Measurements from ENCODE around the gene HTRA1.

The HTRA1 gene

DNA sequence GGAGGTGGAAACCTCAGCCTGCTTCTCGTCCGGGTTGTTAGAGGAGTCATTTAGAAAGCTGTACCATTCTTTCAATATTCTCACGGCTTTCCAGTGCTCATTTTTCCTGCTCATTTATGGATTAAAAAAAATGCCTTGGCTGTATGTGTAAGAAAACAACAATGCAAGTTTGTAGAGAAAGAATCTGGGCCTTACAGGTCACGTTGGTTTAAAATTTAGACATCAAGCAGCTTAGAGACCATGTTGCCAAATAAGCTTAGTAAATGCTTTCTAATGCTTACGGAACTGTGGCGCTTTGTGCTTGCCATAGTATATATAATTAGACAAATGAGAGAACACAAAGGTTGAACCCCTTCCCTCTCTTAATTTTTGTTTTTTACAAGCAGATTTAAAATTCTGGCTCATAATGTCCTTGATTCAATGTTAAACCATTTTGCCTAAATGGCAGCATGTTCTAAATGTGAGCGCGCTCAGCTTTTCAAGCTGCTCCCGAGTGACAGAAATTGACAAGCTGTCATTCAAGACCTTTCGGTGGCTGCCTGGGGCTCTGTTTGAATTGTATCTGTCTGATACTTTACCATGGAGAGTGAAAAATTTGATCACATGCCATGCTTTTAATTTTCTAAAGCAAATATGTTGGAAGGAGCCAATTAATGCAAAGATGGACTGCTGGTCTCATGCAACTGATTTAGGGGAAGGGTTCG, 5.8 kb upstream of the HTRA1 start:
- no peak for DNase-seq (ENCODE audit: low read depth in 2 of 2)

DNA sequence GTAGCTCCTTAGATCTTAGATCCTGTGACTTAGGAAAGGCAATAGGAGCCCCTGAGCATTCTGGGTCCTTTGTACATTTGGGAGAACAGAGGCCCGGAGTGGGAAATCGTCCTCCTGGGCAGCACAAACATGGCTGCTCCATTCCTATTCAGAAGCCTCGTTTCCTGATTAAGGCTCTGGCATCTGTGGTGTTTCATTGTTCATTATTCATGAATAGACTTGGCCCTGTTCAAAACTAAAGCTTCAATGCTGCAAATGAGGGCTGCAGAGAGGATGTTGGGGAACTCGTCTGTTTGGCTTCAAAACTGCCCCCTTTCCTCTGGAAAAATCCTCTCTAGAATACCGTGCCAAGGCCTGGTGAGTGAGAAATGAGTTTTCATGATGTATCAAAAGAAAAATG, 3.4 kb upstream of the HTRA1 start:
- no peak for DNase-seq (ENCODE audit: low read depth in 2 of 2)

DNA sequence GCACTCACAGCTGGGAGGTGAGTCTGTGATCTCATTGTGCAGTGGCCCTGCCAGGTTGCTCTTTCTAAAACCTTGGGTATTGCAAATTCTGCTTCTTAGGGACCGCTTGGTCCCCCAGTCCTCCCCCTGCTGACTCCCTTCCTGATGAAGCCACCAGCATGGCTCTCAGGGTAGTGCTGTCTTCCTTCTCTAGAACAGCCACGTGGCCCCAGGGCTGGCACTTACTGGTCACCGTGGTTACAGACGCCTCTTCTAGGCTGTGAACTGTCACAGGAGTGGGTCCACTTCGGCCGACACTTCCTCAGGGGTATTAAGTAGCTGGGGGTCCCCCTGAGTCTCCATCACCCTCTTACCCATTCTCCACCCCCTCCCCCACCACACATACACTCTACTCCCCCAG, 2.7 kb upstream of the HTRA1 start:
- DNase-seq (ENCODE audit: low read depth in 2 of 2), result no peak

DNA sequence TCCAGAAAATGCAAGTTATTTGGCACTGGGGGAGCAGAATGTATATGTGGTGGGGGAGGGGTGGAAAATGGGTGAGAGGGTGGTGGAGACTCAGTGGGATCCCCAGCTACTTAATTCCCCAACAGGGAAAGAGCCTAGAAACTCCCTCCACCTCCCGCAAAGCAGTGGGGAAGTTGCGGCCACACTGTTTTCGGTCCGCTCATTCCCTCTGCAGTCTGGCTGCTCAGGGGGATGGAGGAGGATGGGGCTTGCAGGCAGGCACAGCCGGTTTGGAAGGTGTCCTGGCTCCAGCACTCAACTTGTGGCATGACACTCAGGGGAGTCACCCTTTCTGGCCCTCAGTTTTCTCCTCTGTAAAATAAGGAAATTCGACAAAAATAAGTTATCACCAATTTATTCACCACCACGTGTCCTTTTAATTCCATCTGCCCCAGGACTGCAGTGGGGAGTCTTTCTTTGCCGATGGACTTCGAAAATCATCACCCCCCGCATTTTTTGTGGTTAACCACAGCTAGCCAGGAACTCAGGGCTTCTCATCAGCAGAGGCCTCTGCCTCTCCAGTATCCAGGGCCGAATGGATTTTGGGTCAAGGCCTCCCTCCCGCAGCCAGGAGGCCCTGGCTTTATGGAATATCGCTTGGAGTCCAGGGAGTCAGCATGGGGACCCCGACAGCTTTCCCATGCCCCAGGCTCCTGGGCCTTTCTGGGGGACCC, 1.6 kb upstream of the HTRA1 start:
- DNase-seq (ENCODE audit: low read depth in 2 of 2), result no peak

DNA sequence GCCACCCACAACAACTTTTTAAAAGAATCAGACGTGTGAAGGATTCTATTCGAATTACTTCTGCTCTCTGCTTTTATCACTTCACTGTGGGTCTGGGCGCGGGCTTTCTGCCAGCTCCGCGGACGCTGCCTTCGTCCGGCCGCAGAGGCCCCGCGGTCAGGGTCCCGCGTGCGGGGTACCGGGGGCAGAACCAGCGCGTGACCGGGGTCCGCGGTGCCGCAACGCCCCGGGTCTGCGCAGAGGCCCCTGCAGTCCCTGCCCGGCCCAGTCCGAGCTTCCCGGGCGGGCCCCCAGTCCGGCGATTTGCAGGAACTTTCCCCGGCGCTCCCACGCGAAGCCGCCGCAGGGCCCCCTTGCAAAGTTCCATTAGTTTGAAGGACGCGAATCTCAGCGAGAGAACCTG, 461 bp upstream of the HTRA1 start:
- no peak for DNase-seq (ENCODE audit: low read depth in 2 of 2)

DNA sequence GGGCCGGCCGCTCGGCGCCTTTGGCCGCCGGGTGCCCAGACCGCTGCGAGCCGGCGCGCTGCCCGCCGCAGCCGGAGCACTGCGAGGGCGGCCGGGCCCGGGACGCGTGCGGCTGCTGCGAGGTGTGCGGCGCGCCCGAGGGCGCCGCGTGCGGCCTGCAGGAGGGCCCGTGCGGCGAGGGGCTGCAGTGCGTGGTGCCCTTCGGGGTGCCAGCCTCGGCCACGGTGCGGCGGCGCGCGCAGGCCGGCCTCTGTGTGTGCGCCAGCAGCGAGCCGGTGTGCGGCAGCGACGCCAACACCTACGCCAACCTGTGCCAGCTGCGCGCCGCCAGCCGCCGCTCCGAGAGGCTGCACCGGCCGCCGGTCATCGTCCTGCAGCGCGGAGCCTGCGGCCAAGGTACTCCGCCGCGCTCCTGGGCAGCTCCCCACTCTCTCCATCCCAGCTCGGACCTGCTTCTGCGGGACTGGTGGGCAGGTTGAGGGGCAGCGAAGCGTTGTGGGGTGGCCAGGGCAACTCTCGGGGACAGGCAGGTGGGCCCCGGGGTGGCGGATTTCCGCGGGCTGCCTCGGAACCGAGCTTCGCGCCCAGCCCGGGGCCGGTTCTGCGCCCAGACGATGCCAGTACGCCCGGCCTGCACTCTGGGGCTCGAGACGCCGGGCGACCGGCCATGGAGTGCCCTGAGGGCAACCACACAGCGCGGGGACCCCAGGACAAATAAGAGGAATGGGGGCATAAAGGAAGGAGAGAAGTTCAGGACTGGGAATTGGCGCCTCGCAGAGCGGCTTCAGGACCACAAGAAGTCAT, 578 bp downstream of the HTRA1 start:
- DNase-seq (ENCODE audit: low read depth in 2 of 2), result no peak

DNA sequence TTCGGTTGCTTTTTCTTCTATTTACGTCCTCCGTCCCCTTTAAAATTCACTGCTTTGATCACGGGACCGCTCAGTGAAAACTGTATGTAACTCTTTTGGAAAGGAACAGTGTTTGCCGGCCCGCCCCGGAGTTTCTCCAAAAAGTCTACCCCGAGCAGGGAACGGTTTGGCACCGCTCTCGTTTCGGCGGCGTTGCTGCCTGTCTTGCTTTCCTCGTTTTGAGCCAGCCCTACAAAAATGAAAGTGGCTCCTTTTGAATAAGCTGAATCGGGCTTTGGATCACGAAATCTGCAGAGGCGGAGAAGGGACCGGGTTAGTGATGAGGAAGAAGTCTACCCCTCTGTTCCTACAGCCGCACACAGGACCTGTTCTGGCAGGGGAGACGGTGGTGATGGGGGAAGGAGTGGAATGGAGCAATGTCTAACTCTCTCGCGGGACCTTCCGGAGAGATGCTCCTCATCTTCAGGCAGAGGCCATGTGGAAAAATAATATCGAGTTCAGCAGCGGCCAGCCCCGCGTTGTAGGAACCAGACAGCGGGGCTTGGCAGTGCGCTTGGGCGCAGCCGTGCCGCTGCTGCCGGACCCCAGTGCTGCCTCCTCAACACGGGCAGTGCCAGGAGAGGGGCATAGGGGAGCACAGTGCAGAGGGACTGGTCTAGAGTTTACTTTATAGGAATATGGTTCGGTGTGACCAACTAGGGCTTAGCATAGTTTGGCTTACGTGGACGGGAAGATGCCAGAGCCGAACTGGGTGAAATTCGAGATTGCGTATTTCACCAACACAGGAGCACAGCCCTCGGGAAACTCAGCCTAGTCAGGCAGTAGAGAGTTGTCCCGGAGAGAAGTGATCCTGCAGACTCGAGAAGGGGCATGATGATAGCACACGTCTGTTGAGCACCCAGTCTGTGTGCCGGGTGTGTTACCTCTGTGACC, 1.4 kb downstream of the HTRA1 start:
- no peak for DNase-seq (ENCODE audit: low read depth in 2 of 2)

DNA sequence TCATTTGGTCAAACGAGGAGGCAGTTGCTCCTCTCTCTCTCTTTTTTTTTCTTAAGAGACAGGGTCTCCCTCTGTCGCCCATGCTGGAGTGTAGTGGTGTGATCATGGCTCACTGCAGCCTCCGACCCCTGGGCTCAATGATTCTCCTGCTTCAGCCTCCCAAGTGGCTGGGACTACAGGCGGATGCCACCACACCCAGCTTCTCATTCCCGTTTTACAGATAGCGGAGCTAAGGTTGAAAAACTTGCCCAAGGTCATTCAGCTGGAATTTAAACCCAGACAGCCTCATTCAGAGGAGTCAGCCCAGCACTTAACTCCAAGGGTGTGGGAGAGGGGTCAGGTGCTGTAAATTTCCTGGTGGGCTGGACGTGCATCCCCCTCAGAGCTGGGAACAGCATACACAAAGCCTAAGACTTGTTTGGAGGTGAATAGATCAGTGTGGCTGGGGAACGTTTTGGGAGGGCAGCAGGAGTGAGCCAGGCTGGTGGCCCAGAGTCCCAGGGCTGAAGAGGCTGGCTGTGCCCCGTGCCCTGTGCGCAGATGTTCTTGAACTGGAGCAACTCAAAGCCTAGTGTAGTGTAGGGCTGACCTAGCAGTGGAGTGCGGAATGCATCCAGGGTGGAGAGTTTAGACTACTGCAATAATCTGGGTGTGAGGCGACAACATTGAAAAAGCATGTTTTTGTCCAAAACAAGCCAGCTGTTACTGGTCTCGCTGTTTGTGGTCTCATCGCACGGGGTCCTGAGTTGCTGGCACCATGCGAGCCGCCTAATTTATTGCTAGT, 2.3 kb downstream of the HTRA1 start:
- no peak for DNase-seq (ENCODE audit: low read depth in 2 of 2)

DNA sequence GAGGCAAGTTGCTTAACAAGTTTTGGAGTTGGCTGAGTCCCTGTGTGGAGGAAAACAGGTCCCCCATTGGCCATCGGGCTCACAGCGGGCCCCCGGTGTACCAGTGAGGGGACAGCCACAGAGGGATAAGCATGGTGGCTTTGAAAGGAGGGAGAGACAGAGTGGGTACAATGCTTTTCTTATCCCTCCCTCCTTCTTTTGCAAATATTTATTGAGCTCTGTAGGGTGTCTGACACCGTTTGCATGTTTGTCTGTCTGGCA, 2.8 kb downstream of the HTRA1 start:
- no peak for DNase-seq (ENCODE audit: low read depth in 2 of 2)

DNA sequence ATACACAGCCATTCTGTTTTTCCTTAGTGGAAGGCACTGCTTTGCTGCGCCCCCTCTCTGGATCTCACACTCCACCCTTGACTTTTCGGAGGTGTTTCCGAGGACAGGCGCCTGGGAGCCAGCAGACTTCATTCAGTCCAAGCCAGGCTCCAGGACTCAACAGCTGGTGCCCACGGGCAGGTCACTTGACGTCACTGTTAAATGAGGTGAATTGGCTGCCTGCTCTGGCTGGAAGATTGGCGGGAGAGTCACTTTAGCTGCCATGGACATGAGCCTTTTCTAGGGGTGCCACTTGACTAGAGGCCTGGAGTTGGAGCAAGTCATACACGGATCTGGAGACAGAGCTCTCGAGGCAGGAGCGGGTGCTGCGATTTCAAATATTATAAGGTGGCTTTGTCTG, 3.2 kb downstream of the HTRA1 start:
- no peak for DNase-seq (ENCODE audit: low read depth in 2 of 2)

DNA sequence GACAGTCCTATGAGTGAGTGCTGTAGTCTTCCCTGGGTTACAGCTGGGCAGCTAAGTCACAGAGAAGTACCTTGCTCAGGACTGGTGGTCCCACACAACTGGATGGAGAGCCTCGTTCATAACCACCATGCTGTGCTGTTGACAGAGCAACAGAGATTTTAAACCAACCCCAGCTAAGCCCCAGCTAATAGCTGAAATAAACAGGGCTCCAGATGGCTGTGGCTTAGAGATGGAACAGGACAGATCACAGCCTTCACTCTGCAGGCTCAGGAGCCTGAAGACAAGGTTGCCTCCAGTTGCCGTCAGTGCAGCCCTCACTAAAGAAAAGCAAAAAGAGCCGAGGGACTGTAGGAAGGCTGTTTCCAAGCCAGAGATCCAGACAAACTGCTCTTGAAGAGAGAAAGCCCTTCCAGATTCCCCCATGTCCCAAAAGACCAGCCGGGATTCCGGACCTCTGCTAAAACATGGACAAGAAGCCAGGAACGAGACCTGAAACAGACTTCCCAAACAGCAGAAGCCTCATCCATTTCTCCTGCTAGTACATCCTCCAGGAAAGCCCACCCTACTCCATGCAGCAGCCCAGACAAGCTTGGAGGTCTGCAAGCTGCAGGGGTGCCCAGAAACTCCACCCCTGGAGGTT, 4.2 kb downstream of the HTRA1 start:
- no peak for DNase-seq (ENCODE audit: low read depth in 2 of 2)

DNA sequence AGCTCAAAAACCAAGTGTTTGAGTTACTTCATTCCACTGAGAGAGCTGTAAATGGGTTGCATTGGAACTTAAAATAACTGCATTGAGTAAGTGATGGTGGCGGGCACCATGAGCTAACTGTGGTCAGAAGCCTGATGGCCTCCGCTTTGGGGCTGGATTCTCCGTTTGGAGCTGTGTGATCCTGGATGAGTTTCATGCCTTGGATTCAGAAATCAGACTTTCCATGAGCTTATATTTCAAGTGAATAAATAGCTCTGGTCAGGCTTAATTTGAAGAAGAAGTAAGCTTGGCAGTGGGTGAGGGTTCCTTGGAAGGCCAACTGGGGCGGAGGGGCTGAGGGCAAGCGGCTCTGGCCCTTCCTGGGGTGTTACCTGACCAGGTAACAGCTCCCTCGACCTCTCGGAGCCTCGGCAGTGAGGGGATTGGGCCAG, 5.6 kb downstream of the HTRA1 start:
- DNase-seq (ENCODE audit: low read depth in 2 of 2), result no peak

DNA sequence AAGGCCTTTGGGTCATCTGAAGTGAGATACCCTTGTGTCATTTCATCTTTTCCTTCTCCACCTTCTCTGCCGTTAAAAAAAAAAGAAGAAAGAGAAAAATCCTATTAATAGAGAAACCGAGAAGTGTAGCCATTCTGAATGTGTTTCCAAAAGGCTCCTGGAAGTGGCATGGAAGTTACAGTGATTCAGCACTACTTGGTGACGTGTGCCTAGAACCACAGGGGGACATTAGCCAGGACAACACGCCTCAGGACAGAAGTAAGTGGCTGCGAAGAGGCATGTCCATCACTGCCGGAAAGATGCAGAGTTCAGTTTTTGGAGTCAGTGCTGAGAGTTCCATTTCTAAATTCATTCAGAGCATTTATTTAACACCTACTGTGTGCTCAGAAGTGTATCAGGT, 6.3 kb downstream of the HTRA1 start:
- no peak for DNase-seq (ENCODE audit: low read depth in 2 of 2)

DNA sequence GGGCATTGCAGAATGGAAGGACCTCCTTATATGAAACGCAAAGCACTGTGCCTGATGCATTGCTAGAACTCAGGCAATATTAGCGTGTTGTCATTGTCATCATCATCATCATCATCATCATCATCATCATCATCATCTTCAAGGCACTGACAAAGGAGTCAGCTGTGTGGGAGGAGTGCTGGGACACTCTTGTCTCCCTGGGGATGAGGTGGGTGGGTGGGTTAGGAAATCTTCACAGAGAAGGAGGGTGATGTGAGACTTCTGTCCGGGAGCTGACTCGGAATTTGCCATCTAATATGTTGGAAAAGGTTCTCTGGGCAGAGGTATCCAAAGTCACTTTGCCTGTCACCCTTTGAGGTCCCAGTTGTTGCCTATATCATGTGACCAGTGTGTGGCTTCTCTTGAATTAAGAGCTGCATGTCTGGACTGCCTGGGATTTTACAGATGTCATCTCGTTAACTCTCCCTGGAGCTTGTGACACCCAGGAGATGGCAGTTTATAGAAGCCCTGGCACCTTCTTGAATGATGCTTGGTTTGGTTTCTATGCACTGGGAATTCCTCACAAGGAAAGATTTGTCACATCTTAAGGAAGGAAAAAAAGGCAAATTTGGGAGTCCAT, 7.1 kb downstream of the HTRA1 start:
- no peak for DNase-seq (ENCODE audit: low read depth in 2 of 2)

DNA sequence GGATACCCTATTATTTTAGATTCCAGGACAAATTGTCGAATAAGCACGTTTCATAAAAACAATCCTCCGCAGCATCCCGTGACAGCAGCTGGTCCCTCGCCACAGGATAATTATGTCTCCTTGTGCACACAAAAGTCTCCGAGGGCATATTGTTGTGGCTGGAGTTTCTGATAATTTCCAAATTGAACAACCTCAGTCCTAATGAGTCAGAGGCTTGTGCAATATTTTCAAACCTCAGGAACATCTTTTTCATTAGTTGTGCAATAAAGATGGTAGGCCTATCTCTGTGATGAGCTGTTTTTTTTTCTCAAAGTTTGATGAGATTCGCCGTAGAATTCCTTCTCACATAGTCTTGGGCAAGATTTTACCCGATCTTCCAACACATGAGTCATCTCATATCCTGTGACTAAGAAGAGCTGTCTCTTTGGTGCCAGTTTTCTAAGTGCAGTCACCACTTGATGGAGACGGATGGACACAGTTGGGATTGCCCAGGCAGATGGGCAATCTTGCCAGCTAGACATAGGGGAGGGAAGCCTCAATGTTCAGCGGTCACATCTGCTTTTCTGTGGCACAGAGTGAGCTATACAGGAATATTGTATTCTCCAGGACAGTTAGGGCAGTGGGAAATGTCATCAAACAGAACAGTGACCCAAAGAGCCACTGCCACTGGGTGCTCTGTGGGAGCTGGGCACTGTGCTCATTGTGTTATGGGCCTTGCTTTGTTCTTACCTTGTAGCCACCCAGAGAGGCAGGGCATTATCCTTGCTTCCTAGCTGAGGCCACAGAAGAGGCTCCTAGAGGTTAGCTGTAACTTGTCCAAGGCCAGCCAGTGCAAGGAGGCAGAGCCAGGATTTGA, 7.8 kb downstream of the HTRA1 start:
- no peak for DNase-seq (ENCODE audit: low read depth in 2 of 2)

DNA sequence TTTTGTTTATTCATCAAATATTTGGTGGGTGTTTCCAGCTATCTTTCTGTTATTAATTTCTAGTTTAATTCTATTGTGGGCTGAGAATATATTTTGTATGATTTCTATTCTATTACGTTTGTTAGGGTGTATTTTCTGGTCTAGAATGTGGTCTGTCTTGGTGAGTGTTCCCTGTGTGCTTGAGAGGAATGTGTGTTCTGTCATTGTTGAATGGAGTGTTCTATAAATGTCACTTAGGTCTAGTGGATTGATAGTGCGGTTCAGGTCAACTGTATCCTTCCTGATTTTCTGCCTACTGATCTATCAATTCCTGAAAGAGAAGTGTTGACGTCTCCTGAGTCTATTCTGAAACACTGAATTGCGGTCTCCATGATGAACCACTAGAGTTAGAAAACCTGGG, 8.5 kb downstream of the HTRA1 start:
- DNase-seq (ENCODE audit: low read depth in 2 of 2), result no peak

DNA sequence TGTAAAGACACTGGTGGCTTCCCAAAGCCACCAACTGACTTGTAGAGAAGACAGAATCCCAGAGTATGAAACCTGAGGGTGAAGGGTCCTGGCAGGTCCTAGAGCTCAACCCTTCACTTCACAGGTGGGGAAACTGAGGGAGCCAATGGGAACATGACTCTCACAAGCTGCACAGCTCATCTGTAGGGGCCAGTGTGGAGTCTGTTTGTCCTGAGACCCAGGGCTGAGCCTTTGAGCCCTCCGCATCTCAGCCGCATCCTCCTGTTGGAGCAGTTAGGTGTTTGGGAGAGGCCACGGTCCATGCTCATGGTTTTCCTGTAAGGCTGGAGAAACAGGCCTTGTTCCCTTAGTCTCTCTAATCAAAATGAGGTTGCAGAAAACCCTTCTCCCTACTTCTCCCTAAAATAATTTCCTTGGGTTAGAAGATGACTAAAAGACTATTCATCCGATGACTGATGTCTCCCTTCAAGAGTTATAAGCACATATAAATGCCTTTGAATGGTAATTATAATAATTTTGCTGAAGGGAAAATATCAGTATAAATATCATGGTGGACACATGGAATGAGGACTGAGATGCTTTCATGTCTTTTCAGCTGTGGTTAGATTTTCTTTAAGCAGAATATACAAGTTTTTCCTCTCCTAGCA, 10.3 kb downstream of the HTRA1 start:
- DNase-seq (ENCODE audit: low read depth in 2 of 2), result no peak

DNA sequence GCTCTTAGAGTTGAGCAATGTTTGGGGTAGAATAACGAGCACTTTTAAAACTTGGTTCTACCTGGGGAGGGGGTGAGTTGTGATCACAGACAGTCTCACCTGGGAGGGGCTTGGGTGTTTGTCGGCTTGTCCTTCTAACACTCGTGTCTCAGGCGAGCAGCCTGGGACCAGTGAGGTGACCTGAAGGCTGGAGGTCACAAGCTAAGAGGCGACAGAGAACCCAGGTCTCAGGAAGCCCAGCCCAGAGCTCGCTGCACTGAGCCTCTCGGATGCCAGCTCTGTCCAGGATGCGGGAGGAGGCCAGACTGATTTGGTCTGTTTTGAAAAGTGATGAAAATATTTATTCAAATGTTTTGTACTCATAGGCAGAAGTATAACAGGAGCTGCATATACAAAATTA, 11.8 kb downstream of the HTRA1 start:
- DNase-seq (ENCODE audit: low read depth in 2 of 2), result no peak

Measured in stimulated activated CD4-positive, alpha-beta T cell treated with anti-CD3 and anti-CD28 coated beads, Interleukin-1b, Interleukin-23, amount 100 ng/mL, for 1 hour (primary cell).